Left ventricle myocardium inferior (tissue), 1 donor: Measurements from ENCODE around the gene GUCA1A. TPM values are rescaled to one million over a fixed set of nuclear protein-coding genes. Genes with fewer than 3 reads are reported as not detected.

Experiments used
- DNase-seq: peaks from one replicate; pipeline ENCODE4 v3.0.0-alpha.2; 2020
- H3K27ac ChIP-seq: fragments of 200-600 bp; replicated peaks from 2 replicates; pipeline ENCODE4 v1.8.0; 2021
- H3K27me3 ChIP-seq: fragments of 200-600 bp; 2 replicates; pipeline ENCODE4 v1.8.0; 2021; ENCODE audit warnings: low read depth
- H3K36me3 ChIP-seq: fragments of 200-600 bp; 2 replicates; pipeline ENCODE4 v1.8.0; 2021
- H3K4me1 ChIP-seq: fragments of 200-600 bp; 2 replicates; pipeline ENCODE4 v1.8.0; 2021
- H3K4me3 ChIP-seq: fragments of 200-600 bp; 2 replicates; pipeline ENCODE4 v1.8.0; 2021; ENCODE audit warnings: mild to moderate bottlenecking, moderate library complexity
- H3K9me3 ChIP-seq: fragments of 200-600 bp; replicated peaks from 2 replicates; pipeline ENCODE4 v1.8.0; 2021
- CTCF ChIP-seq: fragments of 200-600 bp; IDR thresholded peaks from 2 replicates; pipeline ENCODE4 v1.8.0; 2021; ENCODE audit warnings: antibody characterized with exemption, mild to moderate bottlenecking, borderline replicate concordance
- intact Hi-C: fragments of 100-400 bp; cut with micrococcal nuclease; formaldehyde crosslinking; loops from one replicate; pipeline ENCODE4 v1.11.0; 2022
- total RNA-seq: library from RNA; stranded (reverse); fragmentation: NEBNext Ultra II Directional; extraction: Animal tissue kit (Norgen Biotek cat#: 25700); gene quantifications from one replicate; pipeline ENCODE4 v1.2.1, GENCODE V29; 2021
- donor health status: DM: no; HTN: yes; CAD: no; lungs with severe emphysema.

Gene GUCA1A
- total RNA-seq, 1 donor from 2014 or later: not detected

- intact Hi-C loops: no loop called here
- TF ChIP-seq CTCF: no peak
- DNase-seq: no peak
- Histone ChIP-seq H3K27me3 (peaks cover 4% of the 10 kb centered on the region), H3K4me3 (no peak overlapping the region), H3K4me1 (peaks cover 8% of the 10 kb centered on the region), H3K36me3 (no peaks in the 10 kb centered on the region), H3K9me3 (no peaks in the 10 kb centered on the region), H3K27ac (no peak overlapping the region)
These were observed 17.9 kb upstream of the GUCA1A start for GRCh38 chr6:42155293-42155692.

GRCh38 chr6:42156638-42157037, 16.5 kb upstream of the GUCA1A start:
- TF ChIP-seq CTCF: no peak
- Histone ChIP-seq H3K9me3 (no peaks in the 10 kb centered on the region), H3K27me3 (peaks cover 10% of the 10 kb centered on the region), H3K27ac (no peak overlapping the region), H3K4me3 (no peak overlapping the region), H3K36me3 (no peaks in the 10 kb centered on the region), H3K4me1 (peaks cover 8% of the 10 kb centered on the region)
- intact Hi-C loops: no loop called here
- DNase-seq: no peak

- peak; percentile 21 for DNase-seq
- Histone ChIP-seq H3K9me3 (no peaks in the 10 kb centered on the region), H3K4me3 (no peak overlapping the region), H3K4me1 (peaks cover 8% of the 10 kb centered on the region), H3K27me3 (peaks cover 10% of the 10 kb centered on the region), H3K27ac (no peak overlapping the region), H3K36me3 (no peaks in the 10 kb centered on the region)
- intact Hi-C loops: no loop called here
- TF ChIP-seq CTCF: no peak
These were observed 15.2 kb upstream of the GUCA1A start for GRCh38 chr6:42158011-42158410.

GRCh38 chr6:42158631-42159030, 14.5 kb upstream of the GUCA1A start:
- no peak for TF ChIP-seq CTCF
- no peaks in the 10 kb centered on the region for H3K36me3 ChIP-seq
- H3K27me3 ChIP-seq: peaks cover 10% of the 10 kb centered on the region
- no peak overlapping the region for H3K4me3 ChIP-seq
- H3K27ac ChIP-seq: no peak overlapping the region
- intact Hi-C loops: no loop called here
- peaks cover 8% of the 10 kb centered on the region for H3K4me1 ChIP-seq
- DNase-seq: no peak
- no peaks in the 10 kb centered on the region for H3K9me3 ChIP-seq

GRCh38 chr6:42159431-42160024, 13.6 kb upstream of the GUCA1A start:
- no peak for DNase-seq
- H3K9me3 ChIP-seq: no peaks in the 10 kb centered on the region
- TF ChIP-seq CTCF: no peak
- peaks cover 8% of the 10 kb centered on the region for H3K4me1 ChIP-seq
- intact Hi-C loops: no loop called here
- no peak overlapping the region for H3K27ac ChIP-seq
- no peak overlapping the region for H3K4me3 ChIP-seq
- no peaks in the 10 kb centered on the region for H3K36me3 ChIP-seq
- peaks cover 10% of the 10 kb centered on the region for H3K27me3 ChIP-seq
